HEK293 (cell line): Measurements from ENCODE around the gene MYO9B.

Experiments used
- CTCF ChIA-PET: fragments of 350-600 bp; formaldehyde crosslinking; extraction: SDS; loops from one replicate; lab custom pipeline; 2021; ENCODE audit warnings: antibody characterized with exemption; lab: Yijun Ruan, JAX
- POLR2A ChIA-PET: fragments of 300-600 bp; formaldehyde crosslinking; extraction: SDS; loops from one replicate; lab custom pipeline; 2020; ENCODE audit warnings: antibody characterized with exemption, inconsistent platforms; lab: Yijun Ruan, JAX
- H3K27ac ChIP-seq: fragments of 200-500 bp; sonication (Bioruptor generic); 2 replicates; pipeline ENCODE4 v1.5.1; 2014; ENCODE audit warnings: low read depth, low read length, control low read depth, inconsistent platforms; ENCODE audit errors: extremely low read depth
- H3K36me3 ChIP-seq, 2 experiments: fragments of 200-500 bp in 1 of 2; sonication (Bioruptor generic) in 1 of 2; 1 replicate in 1 of 2; 2 replicates in 1 of 2; pipeline ENCODE4 v1.5.1; 2014 to 2017; ENCODE audit warnings: inconsistent platforms in 2 of 2, low read length in 2 of 2; ENCODE audit not compliant: control insufficient read depth in 2 of 2, insufficient read depth in 1 of 2
- H3K4me1 ChIP-seq: fragments of 200-500 bp; sonication (Bioruptor generic); 2 replicates; pipeline ENCODE4 v1.5.1; 2014; ENCODE audit warnings: mild to moderate bottlenecking, low read length, inconsistent platforms; ENCODE audit not compliant: control insufficient read depth, insufficient read depth
- H3K4me3 ChIP-seq: 2 replicates; pipeline ENCODE4 v1.5.1; 2011; ENCODE audit warnings: low read depth, mild to moderate bottlenecking, control low read depth, low read length, moderate library complexity
- H3K9me3 ChIP-seq: fragments of 200-500 bp; sonication (Bioruptor generic); 2 replicates; pipeline ENCODE4 v1.5.1; 2014; ENCODE audit warnings: low read depth, low read length, inconsistent platforms; ENCODE audit not compliant: control insufficient read depth, insufficient read depth
- GLI2 ChIP-seq: fragments of 450-650 bp; formaldehyde crosslinking; IDR thresholded peaks from 2 replicates; pipeline ENCODE4; 2017; ENCODE audit warnings: missing biosample characterization, missing genetic modification characterization, low read depth, borderline replicate concordance
- GLI4 ChIP-seq: fragments of 450-650 bp; formaldehyde crosslinking; IDR thresholded peaks from 2 replicates; pipeline ENCODE4 v1.5.1; 2016; ENCODE audit warnings: missing biosample characterization, missing genetic modification characterization
- IKZF3 ChIP-seq: fragments of 450-650 bp; IDR thresholded peaks from 2 replicates; pipeline ENCODE4 v1.5.0; 2018; ENCODE audit warnings: missing biosample characterization, mild to moderate bottlenecking, missing genetic modification characterization, moderate library complexity
- KLF1 ChIP-seq: fragments of 450-650 bp; formaldehyde crosslinking; IDR thresholded peaks from 2 replicates; pipeline ENCODE4 v1.5.1; 2016; ENCODE audit warnings: missing biosample characterization, missing genetic modification characterization
- KLF7 ChIP-seq: fragments of 450-650 bp; formaldehyde crosslinking; IDR thresholded peaks from 2 replicates; pipeline ENCODE4 v1.5.1; 2016; ENCODE audit warnings: missing biosample characterization, missing genetic modification characterization, borderline replicate concordance
- MZF1 ChIP-seq: fragments of 450-650 bp; formaldehyde crosslinking; IDR thresholded peaks from 2 replicates; pipeline ENCODE4 v1.5.1; 2017; ENCODE audit warnings: missing biosample characterization, missing genetic modification characterization, borderline replicate concordance
- REPIN1 ChIP-seq: fragments of 450-650 bp; formaldehyde crosslinking; IDR thresholded peaks from 2 replicates; pipeline ENCODE4 v1.5.1; 2017; ENCODE audit warnings: missing biosample characterization, missing genetic modification characterization, low read depth
- SETDB1 ChIP-seq: IDR thresholded peaks from one replicate; pipeline ENCODE4 v1.6.1; 2017; ENCODE audit warnings: mild to moderate bottlenecking, low read length, moderate library complexity, mixed read lengths; ENCODE audit not compliant: insufficient read length
- ZBTB17 ChIP-seq: fragments of 450-650 bp; formaldehyde crosslinking; IDR thresholded peaks from 2 replicates; pipeline ENCODE4 v1.5.1; 2016; ENCODE audit warnings: missing biosample characterization, missing genetic modification characterization
- ZBTB8A ChIP-seq: fragments of 450-650 bp; formaldehyde crosslinking; IDR thresholded peaks from 2 replicates; pipeline ENCODE4 v1.5.1; 2016; ENCODE audit warnings: missing biosample characterization, missing genetic modification characterization
- ZFP37 ChIP-seq: fragments of 450-650 bp; formaldehyde crosslinking; IDR thresholded peaks from 2 replicates; pipeline ENCODE4 v1.5.1; 2016; ENCODE audit warnings: missing biosample characterization, missing genetic modification characterization
- ZNF112 ChIP-seq: fragments of 450-650 bp; formaldehyde crosslinking; IDR thresholded peaks from 2 replicates; pipeline ENCODE4 v1.5.0; 2017; ENCODE audit warnings: missing biosample characterization, missing genetic modification characterization
- ZNF248 ChIP-seq: fragments of 450-650 bp; formaldehyde crosslinking; IDR thresholded peaks from 2 replicates; pipeline ENCODE4 v1.5.1; 2017; ENCODE audit warnings: missing biosample characterization, missing genetic modification characterization
- ZNF274 ChIP-seq, 2 experiments: fragments of 200-500 bp in 1 of 2; fragments of 450-650 bp in 1 of 2; sonication (Bioruptor generic) in 1 of 2; formaldehyde crosslinking in 1 of 2; IDR thresholded peaks; 2 replicates each; pipeline versions ENCODE4 v1.5.1 to v1.6.1; 2014 to 2016; ENCODE audit warnings: borderline replicate concordance in 1 of 2, inconsistent platforms in 1 of 2, low read length in 1 of 2, missing biosample characterization in 1 of 2, missing genetic modification characterization in 1 of 2
- ZNF311 ChIP-seq: fragments of 450-650 bp; formaldehyde crosslinking; IDR thresholded peaks from 2 replicates; pipeline ENCODE4 v1.5.1; 2017; ENCODE audit warnings: missing biosample characterization, missing genetic modification characterization, borderline replicate concordance
- ZNF37A ChIP-seq: fragments of 450-650 bp; IDR thresholded peaks from 2 replicates; pipeline ENCODE4 v1.5.1; 2018; ENCODE audit warnings: missing biosample characterization, missing genetic modification characterization
- ZNF473 ChIP-seq: fragments of 450-650 bp; formaldehyde crosslinking; IDR thresholded peaks from 2 replicates; pipeline ENCODE4 v1.5.1; 2017; ENCODE audit warnings: missing biosample characterization, missing genetic modification characterization
- ZNF544 ChIP-seq: fragments of 450-650 bp; formaldehyde crosslinking; IDR thresholded peaks from 2 replicates; pipeline ENCODE4 v1.5.0; 2017; ENCODE audit warnings: missing biosample characterization, missing genetic modification characterization
- ZNF677 ChIP-seq: fragments of 450-650 bp; IDR thresholded peaks from 2 replicates; pipeline ENCODE4 v1.5.0; 2018; ENCODE audit warnings: missing biosample characterization, mild to moderate bottlenecking, missing genetic modification characterization, moderate library complexity
- ZNF747 ChIP-seq: fragments of 450-650 bp; formaldehyde crosslinking; IDR thresholded peaks from 2 replicates; pipeline ENCODE4 v1.5.1; 2016; ENCODE audit warnings: missing biosample characterization, missing genetic modification characterization
- ZNF837 ChIP-seq: fragments of 450-650 bp; formaldehyde crosslinking; IDR thresholded peaks from 2 replicates; pipeline ENCODE4 v1.5.1; 2016; ENCODE audit warnings: missing biosample characterization, missing genetic modification characterization
- ZSCAN30 ChIP-seq: fragments of 450-650 bp; IDR thresholded peaks from 2 replicates; pipeline ENCODE4 v1.5.1; 2018; ENCODE audit warnings: missing biosample characterization, mild to moderate bottlenecking, missing genetic modification characterization, moderate library complexity
- TF ChIP-seq, protein P1 (sequence below): fragments of 450-650 bp; formaldehyde crosslinking; IDR thresholded peaks from 2 replicates; pipeline ENCODE4; 2016; ENCODE audit warnings: missing biosample characterization, missing genetic modification characterization
- TF ChIP-seq, protein P2 (sequence below): fragments of 450-650 bp; formaldehyde crosslinking; IDR thresholded peaks from 2 replicates; pipeline ENCODE4 v1.5.1; 2016; ENCODE audit warnings: missing biosample characterization, missing genetic modification characterization
- TF ChIP-seq, protein P3 (sequence below): fragments of 450-650 bp; IDR thresholded peaks from 2 replicates; pipeline ENCODE4 v1.5.1; 2018; ENCODE audit warnings: missing biosample characterization, mild to moderate bottlenecking, missing genetic modification characterization
- TF ChIP-seq, protein P4 (sequence below): fragments of 450-650 bp; formaldehyde crosslinking; IDR thresholded peaks from 2 replicates; pipeline ENCODE4 v1.5.1; 2016; ENCODE audit warnings: missing biosample characterization, missing genetic modification characterization
- TF ChIP-seq, protein P5 (sequence below): fragments of 450-650 bp; formaldehyde crosslinking; IDR thresholded peaks from 2 replicates; pipeline ENCODE4 v1.5.1; 2016; ENCODE audit warnings: missing biosample characterization, missing genetic modification characterization
- TF ChIP-seq, protein P6 (sequence below): fragments of 450-650 bp; formaldehyde crosslinking; IDR thresholded peaks from 2 replicates; pipeline ENCODE4 v1.5.1; 2016; ENCODE audit warnings: missing biosample characterization, missing genetic modification characterization

MYO9B gene

DNA sequence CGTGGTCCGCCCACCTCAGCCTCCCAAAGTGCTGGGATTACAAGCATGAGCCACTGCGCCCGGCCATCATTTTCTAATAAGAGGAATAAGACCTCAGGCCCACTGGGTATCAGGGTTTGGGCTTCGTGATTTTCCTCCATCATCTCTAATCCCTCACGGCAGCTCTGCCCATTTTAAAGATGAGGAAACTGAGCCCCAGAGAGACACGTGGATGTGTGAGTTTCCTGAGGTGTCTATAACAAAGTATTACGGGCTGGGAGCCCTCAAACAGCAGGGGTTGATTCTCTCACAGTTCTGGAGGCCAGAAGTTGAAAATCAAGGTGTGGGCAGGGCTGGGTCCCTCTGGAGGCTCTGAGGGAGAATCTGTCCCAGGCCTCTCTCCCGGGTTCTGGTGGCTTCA lies 33.7 kb downstream of the MYO9B start:
- no peak overlapping the region for H3K27ac ChIP-seq
- H3K4me3 ChIP-seq, result no peak overlapping the region
- CTCF ChIA-PET, result no interaction called here
- peaks cover 10% of the 10 kb centered on the region; the same call in 1 of the 2 replicates for H3K4me1 ChIP-seq
- H3K36me3 ChIP-seq, result peaks cover 0 to 6% of the 10 kb centered on the region in 2 experiments; a peak in 2 of 3 replicates
- no peaks in the 10 kb centered on the region for H3K9me3 ChIP-seq
- POLR2A ChIA-PET, result no interaction called here
- TF ChIP-seq IKZF3 (tag by site-specific recombination) (no peak), ZBTB8A (tag by site-specific recombination) (no peak), ZNF473 (tag by site-specific recombination) (no peak), ZNF837 (tag by site-specific recombination) (no peak), ZNF248 (tag by site-specific recombination) (no peak), ZNF747 (no peak), ZNF37A (tag by site-specific recombination) (no peak), REPIN1 (tag by site-specific recombination) (no peak), GLI2 (no peak), ZBTB17 (tag by site-specific recombination) (no peak), ZNF112 (tag by site-specific recombination) (no peak), ZNF274 (IDR thresholded peaks at IDR 0.05; ENCODE audit: low read length) (no peak), ZNF274 (tag by site-specific recombination; IDR thresholded peaks at IDR 0.05; ENCODE audit: borderline replicate concordance) (no peak), ZNF311 (tag by site-specific recombination) (no peak), ZNF544 (tag by site-specific recombination) (no peak)
- TF ChIP-seq, protein P1, sequence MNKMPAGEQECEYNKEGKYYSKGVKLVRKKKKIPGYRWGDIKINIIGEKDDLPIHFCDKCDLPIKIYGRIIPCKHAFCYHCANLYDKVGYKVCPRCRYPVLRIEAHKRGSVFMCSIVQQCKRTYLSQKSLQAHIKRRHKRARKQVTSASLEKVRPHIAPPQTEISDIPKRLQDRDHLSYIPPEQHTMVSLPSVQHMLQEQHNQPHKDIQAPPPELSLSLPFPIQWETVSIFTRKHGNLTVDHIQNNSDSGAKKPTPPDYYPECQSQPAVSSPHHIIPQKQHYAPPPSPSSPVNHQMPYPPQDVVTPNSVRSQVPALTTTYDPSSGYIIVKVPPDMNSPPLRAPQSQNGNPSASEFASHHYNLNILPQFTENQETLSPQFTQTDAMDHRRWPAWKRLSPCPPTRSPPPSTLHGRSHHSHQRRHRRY, result no peak

DNA sequence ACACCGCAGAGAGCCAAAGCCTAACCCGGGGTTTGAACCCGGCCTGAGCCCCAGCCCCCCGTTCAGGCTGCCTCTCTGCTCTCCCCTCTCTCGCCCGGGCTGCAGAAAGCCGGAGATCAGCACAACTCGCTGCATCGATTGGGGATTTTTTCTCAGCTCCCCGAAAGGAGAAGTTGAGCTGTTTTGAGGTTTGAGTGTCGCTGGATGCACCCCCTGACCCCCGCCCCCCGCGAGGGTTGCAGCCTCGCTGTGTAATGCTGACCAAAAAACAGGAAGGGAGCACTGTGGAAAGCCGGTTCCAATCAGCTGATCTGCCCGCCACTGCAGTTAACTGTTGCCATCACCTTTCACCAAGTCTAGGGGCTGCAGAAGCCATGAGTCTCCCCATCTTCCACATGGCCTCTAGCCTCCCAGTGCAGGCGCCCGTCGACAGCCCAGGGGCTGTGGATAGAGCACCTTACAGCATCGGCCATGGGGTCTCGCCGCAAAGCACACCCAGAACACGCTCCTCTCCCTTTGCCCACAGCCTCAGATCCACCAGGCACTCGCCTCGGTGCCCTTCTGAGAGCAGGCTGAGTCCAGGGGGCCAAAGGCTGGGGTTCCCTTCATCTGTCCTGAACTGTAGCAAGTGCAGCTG lies 34.5 kb downstream of the MYO9B start:
- no peak overlapping the region for H3K4me3 ChIP-seq
- ChIA-PET POLR2A (no interaction called here), CTCF (interaction anchor here (0.6 kb wide), 1 partner anchor 21 kb away, joined by 4 read pairs; no protein-coding TSS in a partner anchor)
- no peak overlapping the region for H3K27ac ChIP-seq
- H3K36me3 ChIP-seq, result peaks cover 0 to 6% of the 10 kb centered on the region in 2 experiments; a peak in 2 of 3 replicates
- peaks cover 10% of the 10 kb centered on the region; the same call in 1 of the 2 replicates for H3K4me1 ChIP-seq
- H3K9me3 ChIP-seq, result no peaks in the 10 kb centered on the region
- TF ChIP-seq ZSCAN30 (tag by site-specific recombination) (no peak), MZF1 (no peak), KLF7 (tag by site-specific recombination) (no peak), KLF1 (tag by site-specific recombination) (no peak), GLI4 (tag by site-specific recombination) (no peak), ZFP37 (tag by site-specific recombination) (no peak), ZNF747 (no peak), SETDB1 (no peak), ZNF677 (tag by site-specific recombination) (no peak)
- TF ChIP-seq, protein P2, sequence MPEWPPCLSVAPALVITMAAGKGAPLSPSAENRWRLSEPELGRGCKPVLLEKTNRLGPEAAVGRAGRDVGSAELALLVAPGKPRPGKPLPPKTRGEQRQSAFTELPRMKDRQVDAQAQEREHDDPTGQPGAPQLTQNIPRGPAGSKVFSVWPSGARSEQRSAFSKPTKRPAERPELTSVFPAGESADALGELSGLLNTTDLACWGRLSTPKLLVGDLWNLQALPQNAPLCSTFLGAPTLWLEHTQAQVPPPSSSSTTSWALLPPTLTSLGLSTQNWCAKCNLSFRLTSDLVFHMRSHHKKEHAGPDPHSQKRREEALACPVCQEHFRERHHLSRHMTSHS (tag by site-specific recombination), result no peak
- TF ChIP-seq, protein P3, sequence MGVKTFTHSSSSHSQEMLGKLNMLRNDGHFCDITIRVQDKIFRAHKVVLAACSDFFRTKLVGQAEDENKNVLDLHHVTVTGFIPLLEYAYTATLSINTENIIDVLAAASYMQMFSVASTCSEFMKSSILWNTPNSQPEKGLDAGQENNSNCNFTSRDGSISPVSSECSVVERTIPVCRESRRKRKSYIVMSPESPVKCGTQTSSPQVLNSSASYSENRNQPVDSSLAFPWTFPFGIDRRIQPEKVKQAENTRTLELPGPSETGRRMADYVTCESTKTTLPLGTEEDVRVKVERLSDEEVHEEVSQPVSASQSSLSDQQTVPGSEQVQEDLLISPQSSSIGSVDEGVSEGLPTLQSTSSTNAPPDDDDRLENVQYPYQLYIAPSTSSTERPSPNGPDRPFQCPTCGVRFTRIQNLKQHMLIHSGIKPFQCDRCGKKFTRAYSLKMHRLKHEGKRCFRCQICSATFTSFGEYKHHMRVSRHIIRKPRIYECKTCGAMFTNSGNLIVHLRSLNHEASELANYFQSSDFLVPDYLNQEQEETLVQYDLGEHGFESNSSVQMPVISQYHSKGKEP (tag by site-specific recombination), result no peak
- TF ChIP-seq, protein P4, sequence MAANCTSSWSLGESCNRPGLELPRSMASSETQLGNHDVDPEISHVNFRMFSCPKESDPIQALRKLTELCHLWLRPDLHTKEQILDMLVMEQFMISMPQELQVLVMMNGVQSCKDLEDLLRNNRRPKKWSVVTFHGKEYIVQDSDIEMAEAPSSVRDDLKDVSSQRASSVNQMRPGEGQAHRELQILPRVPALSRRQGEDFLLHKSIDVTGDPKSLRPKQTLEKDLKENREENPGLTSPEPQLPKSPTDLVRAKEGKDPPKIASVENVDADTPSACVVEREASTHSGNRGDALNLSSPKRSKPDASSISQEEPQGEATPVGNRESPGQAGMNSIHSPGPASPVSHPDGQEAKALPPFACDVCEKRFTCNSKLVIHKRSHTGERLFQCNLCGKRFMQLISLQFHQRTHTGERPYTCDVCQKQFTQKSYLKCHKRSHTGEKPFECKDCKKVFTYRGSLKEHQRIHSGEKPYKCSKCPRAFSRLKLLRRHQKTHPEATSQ (tag by site-specific recombination), result no peak
- TF ChIP-seq, protein P5, sequence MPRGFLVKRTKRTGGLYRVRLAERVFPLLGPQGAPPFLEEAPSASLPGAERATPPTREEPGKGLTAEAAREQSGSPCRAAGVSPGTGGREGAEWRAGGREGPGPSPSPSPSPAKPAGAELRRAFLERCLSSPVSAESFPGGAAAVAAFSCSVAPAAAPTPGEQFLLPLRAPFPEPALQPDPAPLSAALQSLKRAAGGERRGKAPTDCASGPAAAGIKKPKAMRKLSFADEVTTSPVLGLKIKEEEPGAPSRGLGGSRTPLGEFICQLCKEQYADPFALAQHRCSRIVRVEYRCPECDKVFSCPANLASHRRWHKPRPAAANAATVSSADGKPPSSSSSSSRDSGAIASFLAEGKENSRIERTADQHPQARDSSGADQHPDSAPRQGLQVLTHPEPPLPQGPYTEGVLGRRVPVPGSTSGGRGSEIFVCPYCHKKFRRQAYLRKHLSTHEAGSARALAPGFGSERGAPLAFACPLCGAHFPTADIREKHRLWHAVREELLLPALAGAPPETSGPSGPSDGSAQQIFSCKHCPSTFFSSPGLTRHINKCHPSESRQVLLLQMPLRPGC, result no peak
- TF ChIP-seq, protein P6, sequence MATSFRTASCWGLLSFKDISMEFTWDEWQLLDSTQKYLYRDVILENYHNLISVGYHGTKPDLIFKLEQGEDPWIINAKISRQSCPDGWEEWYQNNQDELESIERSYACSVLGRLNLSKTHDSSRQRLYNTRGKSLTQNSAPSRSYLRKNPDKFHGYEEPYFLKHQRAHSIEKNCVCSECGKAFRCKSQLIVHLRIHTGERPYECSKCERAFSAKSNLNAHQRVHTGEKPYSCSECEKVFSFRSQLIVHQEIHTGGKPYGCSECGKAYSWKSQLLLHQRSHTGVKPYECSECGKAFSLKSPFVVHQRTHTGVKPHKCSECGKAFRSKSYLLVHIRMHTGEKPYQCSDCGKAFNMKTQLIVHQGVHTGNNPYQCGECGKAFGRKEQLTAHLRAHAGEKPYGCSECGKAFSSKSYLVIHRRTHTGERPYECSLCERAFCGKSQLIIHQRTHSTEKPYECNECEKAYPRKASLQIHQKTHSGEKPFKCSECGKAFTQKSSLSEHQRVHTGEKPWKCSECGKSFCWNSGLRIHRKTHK (tag by site-specific recombination), result no peak
